NOMO-1 (cell line): Measurements from ENCODE around the gene NDST4.
"Not testable (repeated sequence)": the region's sequence is repeated elsewhere in the genome, so short reads cannot be mapped to it uniquely, and the experiment has no call there.

Experiments used
- DNase-seq, 2 experiments: peaks; one replicate each; lab custom pipeline; 2025; ENCODE audit not compliant: unreplicated experiment in 2 of 2; lab: John Stamatoyannopoulos, UW

NDST4 gene

GRCh38 chr4:115058533-115058932 is 54.9 kb downstream of the NDST4 start:
- no peak for DNase-seq

GRCh38 chr4:115054836-115055235 is 58.6 kb downstream of the NDST4 start:
- peak; percentile 10 to 14 for DNase-seq

GRCh38 chr4:115053313-115053712 is 60.1 kb downstream of the NDST4 start:
- DNase-seq = no peak

GRCh38 chr4:115042496-115042895 is 70.9 kb downstream of the NDST4 start:
- no peak for DNase-seq

GRCh38 chr4:115030281-115030680 is 83.1 kb downstream of the NDST4 start:
- DNase-seq = no peak

GRCh38 chr4:115028682-115029410 is 84.6 kb downstream of the NDST4 start:
- no peak for DNase-seq

- peak in 1 of 2 experiments; percentile 17 for DNase-seq
These were observed 113.5 kb downstream of the NDST4 start for GRCh38 chr4:114999880-115000279.

GRCh38 chr4:114998316-114998715 is 115.1 kb downstream of the NDST4 start:
- DNase-seq = no peak

- DNase-seq = no peak
These were observed 115.7 kb downstream of the NDST4 start for GRCh38 chr4:114997576-114998247.

- DNase-seq = no peak
These were observed 127.3 kb downstream of the NDST4 start for GRCh38 chr4:114986133-114986532.

GRCh38 chr4:114980932-114981708 is 132.3 kb downstream of the NDST4 start:
- DNase-seq = no peak

- not testable (repeated sequence) for DNase-seq
These were observed 133.0 kb downstream of the NDST4 start for GRCh38 chr4:114980399-114980798.

- DNase-seq = no peak
These were observed 136.5 kb downstream of the NDST4 start for GRCh38 chr4:114976901-114977300.

- no peak for DNase-seq
These were observed 149.4 kb downstream of the NDST4 start for GRCh38 chr4:114964026-114964425.

- DNase-seq = no peak
These were observed 167.8 kb downstream of the NDST4 start for GRCh38 chr4:114945616-114946015.

GRCh38 chr4:114941503-114941902 is 171.9 kb downstream of the NDST4 start:
- no peak for DNase-seq

GRCh38 chr4:114927881-114928280 is 185.5 kb downstream of the NDST4 start:
- no peak for DNase-seq

- no peak for DNase-seq
These were observed 186.8 kb downstream of the NDST4 start for GRCh38 chr4:114926583-114926982.

GRCh38 chr4:114924311-114924710 is 189.1 kb downstream of the NDST4 start:
- no peak for DNase-seq

GRCh38 chr4:114922592-114922933 is 190.9 kb downstream of the NDST4 start:
- DNase-seq = no peak

- DNase-seq = peak in 1 of 2 experiments; percentile 39
These were observed 191.4 kb downstream of the NDST4 start for GRCh38 chr4:114921790-114922591.
